RPMI8226 (cell line): ENCODE data around the gene CHMP6.

ENCODE experiments used
- DNase-seq: peaks from one replicate; pipeline ENCODE4 v3.0.0-alpha.2; 2015

Gene CHMP6

DNA sequence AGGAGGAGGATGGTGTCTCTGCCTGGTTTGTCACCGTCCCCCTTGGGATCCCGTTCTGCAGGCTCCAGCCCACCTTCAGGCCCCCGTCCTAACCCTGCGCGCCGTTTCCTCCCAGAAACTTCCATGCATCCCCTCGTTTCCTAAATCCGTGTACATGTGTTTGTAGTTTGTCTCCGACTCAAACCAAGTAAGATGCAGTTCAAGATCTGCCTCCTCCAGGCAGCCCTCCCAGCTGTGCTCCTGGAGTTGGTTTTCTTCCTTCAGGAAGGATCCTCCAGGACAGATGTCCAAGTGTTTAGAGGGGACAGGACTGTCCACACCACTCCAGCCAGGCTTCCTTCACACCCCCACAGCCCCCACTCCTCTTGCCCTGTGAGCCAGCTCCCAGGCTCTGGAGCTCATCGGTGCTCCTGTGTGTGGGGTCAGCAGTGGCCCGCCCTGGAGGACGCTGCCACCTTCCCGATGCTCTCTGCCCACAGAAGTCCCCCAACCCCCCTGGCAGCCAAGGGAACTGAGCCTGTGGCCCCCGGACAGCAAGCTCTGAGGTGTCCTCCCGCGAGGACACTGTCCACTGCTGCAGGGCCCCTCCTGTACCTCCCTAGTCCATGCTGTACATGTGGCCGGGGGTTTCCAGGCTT is 54.6 kb downstream of the CHMP6 start:
- no peak for DNase-seq

DNA sequence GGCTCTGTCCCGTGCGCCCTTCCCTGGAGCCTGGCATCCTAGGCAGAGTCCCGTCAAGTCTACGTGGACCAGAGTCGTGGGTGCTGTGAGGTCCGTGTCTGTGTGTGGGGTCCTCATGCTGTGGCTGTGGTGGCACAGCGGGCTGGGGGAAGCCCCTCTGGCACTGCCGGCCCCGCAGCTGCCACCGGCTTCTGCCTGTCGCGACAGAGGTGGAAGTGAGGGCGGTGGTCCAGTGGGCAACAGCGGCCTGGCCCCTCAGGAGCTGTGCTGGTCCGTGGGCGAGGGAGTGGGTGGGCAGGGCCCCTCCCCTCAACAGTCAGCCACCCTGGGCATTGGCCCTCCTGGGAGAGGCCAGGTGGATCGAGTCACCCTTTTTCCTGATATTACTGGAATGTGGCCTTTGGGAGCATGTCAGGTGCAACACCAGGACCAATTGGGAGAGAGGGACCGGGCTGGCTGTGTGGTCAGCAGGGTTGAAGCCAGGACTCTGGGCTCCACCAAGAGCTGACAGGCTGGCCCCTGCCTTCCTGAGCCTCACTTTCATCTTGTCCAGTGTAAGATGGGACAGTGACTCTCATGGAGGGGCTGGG is 55.2 kb downstream of the CHMP6 start:
- no peak for DNase-seq

GRCh38 chr17:81048827-81049371 is 57.3 kb downstream of the CHMP6 start:
- DNase-seq, result peak; percentile 37

- peak; percentile 83 for DNase-seq
Observed at GRCh38 chr17:81049372-81049911, 57.8 kb downstream of the CHMP6 start.
